ENCODE measurements around the gene FAM110D.

DNA sequence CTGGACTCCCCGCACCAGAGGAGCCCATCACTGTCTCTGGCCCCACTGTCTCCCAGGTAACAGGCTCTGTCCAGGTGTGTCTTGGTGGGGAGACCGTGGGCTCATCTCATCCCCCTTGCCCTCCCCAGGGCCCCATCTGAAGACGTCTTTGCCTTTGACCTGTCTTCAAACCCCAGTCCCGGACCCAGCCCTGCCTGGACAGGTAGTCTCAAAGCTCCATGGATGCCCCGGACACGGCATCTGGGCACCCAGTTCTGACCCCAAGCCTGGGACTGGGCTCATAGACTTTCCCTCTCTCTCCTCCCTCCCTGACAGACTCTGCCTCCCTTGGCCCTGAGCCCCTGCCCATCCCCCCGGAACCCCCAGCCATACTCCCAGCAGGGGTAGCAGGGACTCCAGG, 25.2 kb downstream of the FAM110D start:
- TF ChIP-seq EZH2 (IDR thresholded peaks at IDR 0.05; ENCODE audit: borderline replicate concordance, low read length) (no peak), CTCF (IDR thresholded peaks at IDR 0.05; ENCODE audit: low read length) (no peak)
